H1 (cell line): Measurements from ENCODE around the gene CHD9. TPM values are rescaled to one million over a fixed set of nuclear protein-coding genes. Genes with fewer than 3 reads are reported as not detected.

ENCODE experiments used
- GABPA ChIP-seq: IDR thresholded peaks from 2 replicates; pipeline ENCODE4 v1.6.1; 2011; ENCODE audit warnings: mild to moderate bottlenecking, low read length, moderate library complexity, borderline replicate concordance; ENCODE audit not compliant: insufficient read depth
- polyA plus RNA-seq, 7 experiments: library from polyadenylated mRNA; depleted of rRNA in 3 of 7; stranded (reverse) in 5 of 7; unstranded in 2 of 7; fragments of >200 nt in 5 of 7; fragments of 200-250 nt in 2 of 7; gene quantifications; 1 replicate in 5 of 7; 2 replicates in 1 of 7; 4 replicates in 1 of 7; pipeline versions ENCODE4 v1.2.1 to v1.2.3, GENCODE V29; 2011 to 2013; ENCODE audit warnings: missing spikeins in 2 of 7, mixed read lengths in 2 of 7
- total RNA-seq: library from RNA; stranded (reverse); fragmentation: NEBNext Ultra II Directional; extraction: Animal tissue kit (Norgen Biotek cat#: 25700); gene quantifications from 2 replicates; pipeline ENCODE4 v1.2.1, GENCODE V29; 2021

Gene CHD9
- total and polyA plus RNA-seq, 2 of the 8 experiments (the other 6 are each of a cell fraction or from before 2014, with no cell fraction given) = 9.9 to 32.4 TPM

GRCh38 chr16:53219795-53220454 lies 165.1 kb downstream of the CHD9 start (continued):
- TF ChIP-seq GABPA = no peak
